Kidney epithelial cell (primary cell): Measurements from ENCODE around the gene UBE3C. TPM values are rescaled to one million over a fixed set of nuclear protein-coding genes. Genes with fewer than 3 reads are reported as not detected.

Experiments used
- DNase-seq: peaks from one replicate; pipeline ENCODE4 v3.0.0-alpha.2; 2010; ENCODE audit warnings: low read depth
- H3K27me3 ChIP-seq: 2 replicates; pipeline ENCODE4 v1.6.0; 2011; ENCODE audit warnings: low read length; ENCODE audit not compliant: control insufficient read depth, insufficient read depth
- H3K36me3 ChIP-seq: 2 replicates; pipeline ENCODE4 v1.5.1; 2011; ENCODE audit warnings: low read length; ENCODE audit not compliant: control insufficient read depth, insufficient read depth
- H3K4me3 ChIP-seq: 2 replicates; pipeline ENCODE4 v1.5.1; 2011; ENCODE audit warnings: low read depth, mild to moderate bottlenecking, control low read depth, low read length
- total RNA-seq: library from RNA; depleted of rRNA; stranded (reverse); fragments of >200 nt; gene quantifications from 2 replicates; pipeline ENCODE4 v1.2.3, GENCODE V29; 2015
- TF ChIP-seq, protein P1 (sequence below): IDR thresholded peaks from 2 replicates; pipeline ENCODE4 v1.5.1; 2011; ENCODE audit warnings: mild to moderate bottlenecking, moderate library complexity, low read length, control low read depth, inconsistent platforms; ENCODE audit not compliant: insufficient read depth, poor library complexity, severe bottlenecking

UBE3C gene
- total RNA-seq, 1 donor from 2014 or later: 76.9 TPM

DNA sequence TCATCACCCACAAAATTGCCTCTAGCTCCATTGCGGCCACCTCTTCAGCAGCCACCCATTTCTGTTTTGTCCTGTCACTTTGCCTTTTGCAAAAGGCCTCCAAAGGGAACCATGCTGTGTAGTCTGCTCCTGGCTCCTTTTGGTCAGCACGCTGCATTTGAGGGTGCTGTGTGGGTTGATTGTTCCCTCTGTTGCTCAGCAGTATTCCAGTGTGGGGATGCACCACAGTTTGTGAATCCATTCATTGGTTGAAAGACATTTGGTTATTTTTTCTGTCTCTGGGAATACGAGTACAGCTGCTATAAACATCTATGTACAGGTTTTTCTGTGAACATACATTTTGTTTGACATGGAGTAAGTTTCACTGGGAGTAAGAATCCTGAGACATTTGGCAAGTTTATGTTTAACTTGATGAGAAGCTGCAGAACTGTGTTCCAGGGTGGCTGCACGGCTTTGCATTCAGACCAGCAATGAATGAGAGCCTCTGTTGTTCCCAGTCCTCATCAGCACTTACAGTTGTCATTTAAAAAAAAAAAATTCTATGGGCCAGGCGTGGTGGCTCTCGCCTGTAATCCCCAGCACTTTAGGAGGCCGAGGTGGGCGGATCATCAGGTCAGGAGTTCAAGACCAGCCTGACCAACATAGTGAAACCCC is 82.3 kb downstream of the UBE3C start:
- H3K36me3 ChIP-seq: peaks cover 5% of the 10 kb centered on the region

DNA sequence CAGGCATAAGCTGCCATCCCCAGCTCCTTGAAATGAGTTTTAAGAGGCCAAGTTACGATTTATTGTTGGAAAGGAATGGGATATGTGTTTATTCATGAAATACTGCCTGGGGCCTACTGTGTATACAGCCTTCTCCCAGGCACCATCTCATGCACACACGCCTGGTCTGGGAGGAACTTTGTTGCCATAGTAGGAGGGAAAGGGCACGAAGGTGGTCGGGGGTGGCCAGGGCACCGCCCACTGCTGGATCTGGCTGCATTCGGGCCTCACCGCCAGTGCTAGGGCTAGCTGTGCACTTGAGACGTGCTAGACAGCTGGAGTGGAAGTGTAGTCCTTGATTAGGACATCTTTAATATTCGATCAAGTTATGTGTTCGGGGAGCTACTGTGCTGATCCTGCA is 84.0 kb downstream of the UBE3C start:
- TF ChIP-seq, protein P1, sequence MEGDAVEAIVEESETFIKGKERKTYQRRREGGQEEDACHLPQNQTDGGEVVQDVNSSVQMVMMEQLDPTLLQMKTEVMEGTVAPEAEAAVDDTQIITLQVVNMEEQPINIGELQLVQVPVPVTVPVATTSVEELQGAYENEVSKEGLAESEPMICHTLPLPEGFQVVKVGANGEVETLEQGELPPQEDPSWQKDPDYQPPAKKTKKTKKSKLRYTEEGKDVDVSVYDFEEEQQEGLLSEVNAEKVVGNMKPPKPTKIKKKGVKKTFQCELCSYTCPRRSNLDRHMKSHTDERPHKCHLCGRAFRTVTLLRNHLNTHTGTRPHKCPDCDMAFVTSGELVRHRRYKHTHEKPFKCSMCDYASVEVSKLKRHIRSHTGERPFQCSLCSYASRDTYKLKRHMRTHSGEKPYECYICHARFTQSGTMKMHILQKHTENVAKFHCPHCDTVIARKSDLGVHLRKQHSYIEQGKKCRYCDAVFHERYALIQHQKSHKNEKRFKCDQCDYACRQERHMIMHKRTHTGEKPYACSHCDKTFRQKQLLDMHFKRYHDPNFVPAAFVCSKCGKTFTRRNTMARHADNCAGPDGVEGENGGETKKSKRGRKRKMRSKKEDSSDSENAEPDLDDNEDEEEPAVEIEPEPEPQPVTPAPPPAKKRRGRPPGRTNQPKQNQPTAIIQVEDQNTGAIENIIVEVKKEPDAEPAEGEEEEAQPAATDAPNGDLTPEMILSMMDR: no peak
- H3K36me3 ChIP-seq: peaks cover 5% of the 10 kb centered on the region
- H3K27me3 ChIP-seq: no peaks in the 10 kb centered on the region
- DNase-seq: no peak
- H3K4me3 ChIP-seq: no peak overlapping the region

More for the DNA sequence above, 82.3 kb downstream of the UBE3C start:
- H3K4me3 ChIP-seq: no peak overlapping the region
- no peak for DNase-seq
- H3K27me3 ChIP-seq: no peaks in the 10 kb centered on the region
- TF ChIP-seq, protein P1: no peak

DNA sequence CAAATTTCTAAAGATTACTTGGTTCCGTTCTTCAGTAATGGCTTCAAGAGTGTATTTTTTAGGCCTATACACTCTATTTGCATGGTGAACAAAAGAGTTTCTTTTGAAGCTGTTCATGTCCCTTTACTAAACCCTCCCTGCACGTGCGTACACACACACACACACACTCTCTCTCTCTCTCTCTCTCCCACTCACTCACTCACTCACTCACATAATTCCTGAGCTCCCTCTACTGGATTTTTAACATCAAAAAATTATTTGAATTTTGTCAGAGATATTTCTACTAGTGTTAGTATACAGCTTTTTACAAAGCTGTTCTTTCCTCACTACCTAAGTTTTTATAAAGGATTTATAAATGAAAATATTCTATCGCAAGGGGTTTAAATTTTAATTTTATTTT is 85.9 kb downstream of the UBE3C start:
- no peak for DNase-seq
- Histone ChIP-seq H3K4me3 (no peak overlapping the region), H3K27me3 (no peaks in the 10 kb centered on the region), H3K36me3 (peaks cover 5% of the 10 kb centered on the region)
- TF ChIP-seq, protein P1: no peak

DNA sequence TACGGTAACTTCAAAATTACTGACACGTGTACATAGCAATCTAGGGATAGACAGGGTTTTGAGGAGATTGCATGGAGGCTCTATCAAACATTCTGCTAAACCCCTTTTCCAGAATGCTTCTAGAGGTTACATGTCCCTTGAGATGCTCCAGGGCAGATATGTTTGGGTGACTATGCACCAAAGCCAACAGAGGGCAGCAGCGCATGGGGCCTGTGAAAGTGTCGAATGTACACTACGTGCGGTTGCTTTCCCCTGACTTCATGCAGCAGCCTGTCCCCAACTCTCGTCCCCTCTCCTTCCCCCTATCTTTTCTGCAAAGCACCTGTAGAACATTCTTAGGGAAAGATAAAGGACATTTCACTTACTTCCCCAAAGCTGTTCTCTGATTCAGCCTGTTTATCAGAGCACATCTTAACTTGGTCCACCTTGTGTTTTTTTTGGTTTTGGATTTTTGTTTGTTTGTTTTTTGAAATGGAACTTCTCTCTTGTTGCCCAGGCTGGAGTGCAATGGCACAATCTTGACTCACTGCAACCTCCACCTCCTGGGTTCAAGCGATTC is 90.2 kb downstream of the UBE3C start:
- DNase-seq: no peak
- no peaks in the 10 kb centered on the region for H3K36me3 ChIP-seq

DNA sequence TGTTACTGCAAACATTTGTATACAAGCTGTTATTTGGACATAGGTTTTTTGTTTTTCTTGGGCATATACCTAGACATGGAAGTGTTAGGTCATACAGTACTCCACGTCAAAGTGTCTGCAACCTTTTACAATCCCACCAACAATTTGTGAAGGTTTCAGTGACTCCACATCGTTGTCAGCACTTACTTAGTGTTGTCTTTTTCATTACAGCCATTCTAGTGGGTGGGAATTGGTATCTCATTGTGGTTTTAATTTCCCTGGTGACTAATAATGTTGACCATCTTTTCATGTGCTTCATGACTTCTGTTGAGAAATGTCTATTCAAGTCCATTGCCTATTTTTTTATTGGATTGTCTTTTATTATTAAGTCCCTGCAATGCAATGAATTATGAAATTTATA is 95.0 kb downstream of the UBE3C start:
- no peaks in the 10 kb centered on the region for H3K27me3 ChIP-seq
- H3K36me3 ChIP-seq: no peaks in the 10 kb centered on the region
- DNase-seq: no peak
- TF ChIP-seq, protein P1: no peak
- H3K4me3 ChIP-seq: no peak overlapping the region

More for the DNA sequence above, 90.2 kb downstream of the UBE3C start:
- H3K27me3 ChIP-seq: no peaks in the 10 kb centered on the region
- H3K4me3 ChIP-seq: no peak overlapping the region
- TF ChIP-seq, protein P1: peak; percentile 49

DNA sequence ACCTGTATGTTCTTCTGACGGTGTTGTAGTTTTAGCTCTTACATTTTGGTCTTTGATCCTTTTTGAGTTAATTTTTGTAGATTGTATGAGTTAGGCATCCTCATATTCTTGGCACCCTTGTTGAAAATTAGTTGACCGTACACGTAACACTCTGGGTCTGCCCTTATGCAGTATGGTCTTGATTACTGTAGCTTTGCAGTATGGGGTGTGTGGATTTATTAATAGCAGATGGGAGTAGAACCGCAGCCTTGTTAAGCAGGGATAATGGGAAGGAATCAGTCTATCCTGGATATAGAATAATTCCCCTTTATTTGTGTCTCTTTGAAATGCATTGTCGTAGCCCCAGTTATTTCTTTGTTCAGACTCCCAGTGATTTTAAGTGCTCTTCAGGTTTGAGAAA is 95.5 kb downstream of the UBE3C start:
- Histone ChIP-seq H3K36me3 (no peaks in the 10 kb centered on the region), H3K4me3 (no peak overlapping the region), H3K27me3 (no peaks in the 10 kb centered on the region)
- TF ChIP-seq, protein P1: no peak
- DNase-seq: no peak
